OCI-LY7 (cell line): ENCODE results near the gene MTF2. TPM values are rescaled to one million over a fixed set of nuclear protein-coding genes. Genes with fewer than 3 reads are reported as not detected.

Experiments used
- BruUV-seq: library from RNA; stranded (reverse); fragments of 400-500 nt; replicated peaks from 2 replicates; lab custom pipeline; 2021; lab: Mats Ljungman, UMichigan
- CTCF ChIA-PET: fragments of 300-600 bp; sonication (Branson Sonifier 250); formaldehyde crosslinking; loops from one replicate; lab custom pipeline; 2022; ENCODE audit warnings: antibody characterized with exemption; ENCODE audit not compliant: unreplicated experiment; lab: Charles Lee
- POLR2A ChIA-PET: fragments of 300-600 bp; sonication (Branson Sonifier 250); formaldehyde crosslinking; loops from one replicate; lab custom pipeline; 2022; ENCODE audit warnings: antibody characterized with exemption; lab: Charles Lee
- DNase-seq: peaks from one replicate; pipeline ENCODE4 v3.0.0-alpha.2; 2015; ENCODE audit warnings: low spot score
- H2AFZ ChIP-seq: fragments of 200-600 bp; sonication (generic), shearing (Covaris generic); 2 replicates; pipeline ENCODE4 v1.6.1; 2014; ENCODE audit warnings: mild to moderate bottlenecking, antibody characterized with exemption, low read length, moderate library complexity
- H3K27ac ChIP-seq: fragments of 200-600 bp; sonication (generic); 2 replicates; pipeline ENCODE4 v1.5.1; 2014; ENCODE audit warnings: mixed run types, low read depth, mild to moderate bottlenecking, moderate library complexity, low read length, inconsistent platforms; ENCODE audit not compliant: poor library complexity, severe bottlenecking
- H3K36me3 ChIP-seq: fragments of 200-600 bp; sonication (generic); 2 replicates; pipeline ENCODE4 v1.6.1; 2014; ENCODE audit warnings: mild to moderate bottlenecking, antibody characterized with exemption, low read length, moderate library complexity, mixed read lengths; ENCODE audit not compliant: insufficient read depth
- H3K4me1 ChIP-seq: fragments of 200-600 bp; sonication (generic); 2 replicates; pipeline ENCODE4 v1.5.1; 2014; ENCODE audit warnings: mild to moderate bottlenecking, low read length; ENCODE audit not compliant: insufficient read depth, poor library complexity, severe bottlenecking
- H3K4me2 ChIP-seq: fragments of 200-600 bp; sonication (generic); 2 replicates; pipeline ENCODE4 v1.6.1; 2014; ENCODE audit warnings: mild to moderate bottlenecking, low read length
- H3K4me3 ChIP-seq: fragments of 200-600 bp; sonication (generic); 2 replicates; pipeline ENCODE4 v1.5.1; 2014; ENCODE audit warnings: mild to moderate bottlenecking, low read depth, low read length; ENCODE audit not compliant: poor library complexity, severe bottlenecking
- H3K79me2 ChIP-seq: fragments of 200-600 bp; sonication (generic); 2 replicates; pipeline ENCODE4 v1.6.1; 2016; ENCODE audit warnings: low read depth, mild to moderate bottlenecking, low read length, moderate library complexity, mixed read lengths; ENCODE audit not compliant: insufficient read depth
- H3K9me2 ChIP-seq: fragments of 200-600 bp; sonication (generic); 2 replicates; pipeline ENCODE4 v1.6.1; 2016; ENCODE audit warnings: mild to moderate bottlenecking, low read length, mixed read lengths; ENCODE audit not compliant: insufficient read depth
- H3K9me3 ChIP-seq: fragments of 200-600 bp; sonication (generic); 2 replicates; pipeline ENCODE4 v1.6.1; 2014; ENCODE audit warnings: mild to moderate bottlenecking, mixed run types, low read length, mixed read lengths
- H4K20me1 ChIP-seq: fragments of 200-600 bp; sonication (generic); 2 replicates; pipeline ENCODE4 v1.6.1; 2014; ENCODE audit warnings: mild to moderate bottlenecking, antibody characterized with exemption, low read length, moderate library complexity, mixed read lengths; ENCODE audit not compliant: insufficient read depth
- CTCF ChIP-seq: fragments of 200-600 bp; sonication (generic); conservative IDR thresholded peaks from 2 replicates; pipeline ENCODE4 v1.5.1; 2014; ENCODE audit warnings: mild to moderate bottlenecking, antibody characterized with exemption, low read length, moderate library complexity, mixed read lengths
- EZH2phosphoT487 ChIP-seq: fragments of 200-600 bp; sonication (generic); IDR thresholded peaks from 2 replicates; pipeline ENCODE4 v1.6.1; 2018; ENCODE audit warnings: low read depth, borderline replicate concordance, mild to moderate bottlenecking, mixed run types, antibody characterized with exemption, low read length, moderate library complexity, mixed read lengths
- intact Hi-C: fragments of 100-400 bp; cut with micrococcal nuclease; formaldehyde crosslinking; loops from one replicate; pipeline ENCODE4 v1.10.0; 2022; ENCODE audit not compliant: unreplicated experiment
- total RNA-seq, 2 experiments: library from RNA; depleted of rRNA in 1 of 2; stranded (reverse); fragments of >200 nt in 1 of 2; shearing (Covaris generic) in 1 of 2; gene quantifications; 2 replicates each; pipeline ENCODE4 v1.2.3, GENCODE V29; 2014 to 2022

The MTF2 gene
- total RNA-seq, 2 experiments from 2014 or later, result 48.1 to 112 TPM

DNA sequence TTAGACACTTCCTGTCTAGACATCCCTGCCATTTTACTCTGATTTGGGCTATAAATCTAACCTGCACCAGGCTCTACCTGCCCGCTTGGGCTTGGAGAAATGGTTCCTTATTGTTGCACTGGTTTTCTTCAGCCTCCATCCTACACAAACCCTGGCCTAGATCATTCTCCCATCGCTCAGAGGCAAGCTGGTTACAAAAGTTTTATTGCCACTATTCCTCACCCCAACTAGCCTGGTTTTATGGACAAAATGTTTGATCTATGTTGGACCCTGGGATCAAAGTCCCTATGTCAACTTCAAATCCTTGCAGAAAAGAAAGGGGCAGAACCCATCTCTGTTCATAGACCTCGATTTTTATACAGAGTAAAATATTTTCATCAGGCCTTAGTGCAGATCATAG is 31.5 kb upstream of the MTF2 start:
- H3K27ac ChIP-seq, result no peak overlapping the region
- H3K4me1 ChIP-seq, result peaks cover 4% of the 10 kb centered on the region
- no peaks in the 10 kb centered on the region for H4K20me1 ChIP-seq
- no peak for TF ChIP-seq EZH2phosphoT487
- no peak for TF ChIP-seq CTCF
- H3K79me2 ChIP-seq, result no peaks in the 10 kb centered on the region
- ChIA-PET CTCF (interaction anchor here (0.9 kb wide), 1 partner anchor 15 kb away, joined by 3 read pairs; no protein-coding TSS in a partner anchor), POLR2A (interaction anchor here (0.9 to 2.1 kb wide), 4 partner anchors 10 to 24 kb away, joined by 3 to 6 read pairs (median 5); no protein-coding TSS in a partner anchor)
- H2AFZ ChIP-seq, result peak overlapping the region; percentile 67
- H3K4me2 ChIP-seq, result no peak overlapping the region
- no TSS peak for BruUV-seq
- H3K4me3 ChIP-seq, result no peak overlapping the region
- no peaks in the 10 kb centered on the region for H3K36me3 ChIP-seq
- no peaks in the 10 kb centered on the region for H3K9me3 ChIP-seq
- H3K9me2 ChIP-seq, result no peaks in the 10 kb centered on the region
- intact Hi-C loops, result no loop called here
- DNase-seq, result no peak

DNA sequence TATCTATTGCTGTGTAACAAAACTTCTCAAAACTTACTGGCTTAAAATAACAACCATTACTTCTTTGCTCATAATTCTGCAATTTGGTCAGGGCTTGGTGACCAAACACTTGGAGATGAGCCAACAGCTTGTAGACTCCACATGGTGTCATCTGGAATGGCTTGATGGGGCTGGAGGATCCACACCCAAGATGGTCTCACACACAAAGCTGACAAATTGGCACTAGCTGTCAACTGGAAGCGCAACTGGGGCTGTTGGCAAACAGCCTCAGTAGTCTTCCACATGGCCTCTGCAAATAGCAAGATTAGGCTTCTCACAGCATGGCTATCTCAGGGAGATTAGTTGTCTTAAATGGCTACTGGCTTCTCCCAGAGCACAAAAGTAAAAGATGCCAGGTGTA is 27.1 kb upstream of the MTF2 start:
- TF ChIP-seq CTCF, result no peak
- no peak for TF ChIP-seq EZH2phosphoT487
- Histone ChIP-seq H4K20me1 (no peaks in the 10 kb centered on the region), H2AFZ (no peak overlapping the region), H3K4me2 (no peak overlapping the region), H3K36me3 (no peaks in the 10 kb centered on the region), H3K27ac (no peak overlapping the region), H3K9me2 (no peaks in the 10 kb centered on the region), H3K4me1 (peaks cover 9% of the 10 kb centered on the region), H3K9me3 (no peaks in the 10 kb centered on the region), H3K4me3 (no peak overlapping the region), H3K79me2 (no peaks in the 10 kb centered on the region)
- CTCF ChIA-PET, result no interaction called here
- DNase-seq, result no peak
- POLR2A ChIA-PET, result interaction anchor here (1.8 kb wide), 1 partner anchor 27 kb away, joined by 7 read pairs; no protein-coding TSS in a partner anchor
- intact Hi-C loops, result no loop called here
- no TSS peak for BruUV-seq

DNA sequence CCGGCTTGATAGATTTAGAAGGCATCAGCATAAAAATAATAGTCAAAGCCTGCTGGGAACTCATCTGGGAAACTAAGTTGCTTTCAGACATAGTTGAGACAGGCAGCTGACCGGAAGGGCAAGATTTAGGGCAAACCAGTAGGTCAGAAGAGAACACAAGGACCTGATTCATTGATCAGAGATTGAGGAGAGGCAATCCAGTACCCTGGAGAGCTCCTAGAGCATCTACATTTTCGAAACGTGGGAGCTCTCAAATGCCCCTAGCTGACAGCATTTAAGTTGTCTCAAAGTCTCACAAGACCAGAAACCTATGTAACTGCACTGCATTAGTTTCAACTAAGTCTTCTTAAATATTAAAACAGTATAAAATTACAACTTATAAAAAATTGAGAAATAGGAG is 22.9 kb upstream of the MTF2 start:
- no TSS peak for BruUV-seq
- H3K9me3 ChIP-seq, result no peaks in the 10 kb centered on the region
- no peaks in the 10 kb centered on the region for H4K20me1 ChIP-seq
- H3K79me2 ChIP-seq, result no peaks in the 10 kb centered on the region
- no peaks in the 10 kb centered on the region for H3K9me2 ChIP-seq
- POLR2A ChIA-PET, result interaction anchor here (0.9 to 1.2 kb wide), 3 partner anchors 33 to 172 kb away, joined by 3 read pairs; no protein-coding TSS in a partner anchor
- no peaks in the 10 kb centered on the region for H3K36me3 ChIP-seq
- H2AFZ ChIP-seq, result no peak overlapping the region
- H3K4me2 ChIP-seq, result no peak overlapping the region
- TF ChIP-seq CTCF, result 0 out of 2 replicates have a peak, but pooled peaks have one; percentile 17
- no peak for TF ChIP-seq EZH2phosphoT487
- CTCF ChIA-PET, result no interaction called here
- peaks cover 21% of the 10 kb centered on the region for H3K4me1 ChIP-seq
- H3K27ac ChIP-seq, result no peak overlapping the region
- peak; percentile 46 for DNase-seq
- no peak overlapping the region for H3K4me3 ChIP-seq
- intact Hi-C loops, result loop anchor here (2.0 kb wide), 1 partner anchor 13 kb away; no protein-coding TSS in a partner anchor
